ENCODE results near the gene CDC42EP5.
"Not testable (repeated sequence)": the region's sequence is repeated elsewhere in the genome, so short reads cannot be mapped to it uniquely, and the experiment has no call there.

Gene CDC42EP5

DNA sequence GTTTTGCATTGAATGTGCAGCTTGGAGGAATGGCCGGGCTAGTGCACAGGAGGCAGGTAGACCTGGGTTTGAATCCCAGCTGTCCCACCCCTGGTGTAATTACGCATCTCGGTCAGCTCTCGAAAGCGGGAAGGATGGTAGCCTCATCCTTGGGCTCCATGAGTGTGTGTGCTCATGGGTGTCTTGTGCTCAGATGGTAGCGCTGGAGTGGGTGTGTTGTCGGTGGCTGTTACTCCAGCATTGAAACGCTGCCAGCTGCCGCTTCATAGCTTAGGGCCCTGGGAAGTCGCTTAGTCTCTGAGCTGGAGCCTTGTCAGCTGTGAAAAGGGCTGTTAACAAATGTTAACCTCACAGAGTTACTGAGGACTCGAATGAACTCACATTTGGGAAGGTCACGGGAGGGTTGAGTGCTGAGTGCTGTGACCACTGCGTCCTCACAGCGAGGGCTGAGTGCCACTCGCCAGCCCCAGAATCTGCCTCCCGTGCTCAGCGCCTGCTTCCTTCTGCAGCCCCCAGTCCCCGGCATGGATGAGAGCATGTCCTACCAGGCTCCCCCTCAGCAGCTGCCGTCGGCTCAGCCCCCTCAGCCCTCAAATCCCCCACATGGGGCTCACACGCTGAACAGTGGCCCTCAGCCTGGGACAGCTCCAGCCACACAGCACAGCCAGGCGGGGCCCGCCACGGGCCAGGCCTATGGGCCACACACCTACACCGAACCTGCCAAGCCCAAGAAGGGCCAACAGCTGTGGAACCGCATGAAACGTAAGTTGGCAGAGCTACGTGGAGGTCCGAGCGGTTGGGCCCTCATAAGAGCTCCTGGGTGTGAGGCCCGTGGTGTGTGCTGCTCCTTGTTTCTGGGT is 18.9 kb downstream of the CDC42EP5 start:
- H3K27ac Mint-ChIP-seq, result no peak overlapping the region
- H3K36me3 Mint-ChIP-seq (ENCODE audit: low read depth), result peaks cover 73% of the 10 kb centered on the region
- DNase-seq (ENCODE audit: low spot score), result no peak
- no peaks in the 10 kb centered on the region for H3K27me3 Mint-ChIP-seq (ENCODE audit: low read depth)
- no peaks in the 10 kb centered on the region for H3K9me3 Mint-ChIP-seq
- peaks cover 11% of the 10 kb centered on the region for H3K4me1 Mint-ChIP-seq (ENCODE audit: low read depth)
- H3K4me3 Mint-ChIP-seq, result no peak overlapping the region

DNA sequence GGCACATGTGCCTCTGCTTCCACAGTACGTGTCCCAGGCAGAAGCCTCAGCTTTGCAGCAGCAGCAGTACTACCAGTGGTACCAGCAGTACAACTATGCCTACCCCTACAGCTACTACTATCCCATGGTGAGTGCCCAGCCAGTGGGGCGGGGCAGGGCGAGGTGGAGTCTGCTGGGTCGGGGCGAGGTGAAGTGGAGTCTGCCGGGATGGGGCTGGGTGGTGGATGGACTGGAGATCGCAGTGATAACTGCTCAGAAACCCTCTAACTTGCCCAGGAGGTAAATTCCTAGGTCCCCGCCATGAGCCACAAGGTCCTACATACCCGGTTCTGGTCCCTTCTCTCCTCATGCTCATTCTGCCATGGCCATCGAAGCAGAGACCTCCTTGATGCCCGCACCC is 20.5 kb downstream of the CDC42EP5 start:
- DNase-seq (ENCODE audit: low spot score), result no peak
- Mint-ChIP-seq H3K4me1 (ENCODE audit: low read depth) (peaks cover 13% of the 10 kb centered on the region), H3K27me3 (ENCODE audit: low read depth) (peaks cover 2% of the 10 kb centered on the region), H3K4me3 (no peak overlapping the region), H3K9me3 (no peaks in the 10 kb centered on the region), H3K36me3 (ENCODE audit: low read depth) (peaks cover 68% of the 10 kb centered on the region), H3K27ac (no peak overlapping the region)

DNA sequence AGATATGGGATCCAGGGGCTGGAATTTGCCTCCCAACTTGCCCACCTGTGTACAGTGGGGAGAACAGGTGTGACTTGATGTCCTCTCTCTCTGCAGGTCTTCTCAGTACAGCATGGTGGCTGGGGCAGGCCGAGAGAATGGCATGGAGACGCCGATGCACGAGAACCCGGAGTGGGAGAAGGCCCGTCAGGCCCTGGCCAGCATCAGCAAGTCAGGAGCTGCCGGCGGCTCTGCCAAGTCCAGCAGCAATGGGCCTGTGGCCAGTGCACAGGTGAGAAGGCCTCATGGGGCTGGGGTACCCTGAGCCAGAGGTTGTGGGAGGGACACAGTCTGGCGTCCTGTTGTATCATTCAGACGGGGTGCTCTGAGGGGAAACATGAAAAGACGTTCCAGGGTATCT is 21.1 kb downstream of the CDC42EP5 start:
- Mint-ChIP-seq H3K9me3 (no peaks in the 10 kb centered on the region), H3K27ac (no peak overlapping the region), H3K27me3 (ENCODE audit: low read depth) (peaks cover 2% of the 10 kb centered on the region), H3K36me3 (ENCODE audit: low read depth) (peaks cover 67% of the 10 kb centered on the region), H3K4me1 (ENCODE audit: low read depth) (peaks cover 16% of the 10 kb centered on the region), H3K4me3 (peak overlapping the region; percentile 100)
- DNase-seq (ENCODE audit: low spot score), result no peak

DNA sequence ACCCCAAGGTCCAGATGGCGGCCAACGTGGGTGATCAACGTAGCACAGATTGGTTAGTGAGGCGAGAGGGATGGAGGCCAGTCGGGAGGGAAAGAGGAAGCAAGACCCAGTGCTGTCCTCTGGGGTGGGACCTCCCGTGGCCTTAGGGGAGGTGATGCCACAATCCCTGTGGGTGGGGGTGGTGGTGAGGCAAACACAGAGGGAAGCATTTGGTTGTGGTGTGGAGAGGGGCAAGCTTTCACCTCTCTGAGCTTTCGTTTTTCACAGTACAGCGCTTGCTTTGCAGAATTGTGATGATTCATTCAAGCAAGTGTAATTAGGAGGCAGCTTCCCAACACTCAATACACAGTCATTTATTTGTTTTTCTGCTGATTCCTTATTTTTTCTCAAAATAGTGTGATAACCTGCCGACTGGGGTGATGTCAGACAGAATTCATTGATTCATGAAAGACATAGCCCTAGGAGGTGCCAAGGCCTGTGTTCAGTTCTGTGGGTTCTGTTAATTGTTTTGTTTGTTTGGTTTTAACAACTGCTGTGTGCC is 21.7 kb downstream of the CDC42EP5 start:
- peaks cover 2% of the 10 kb centered on the region for H3K27me3 Mint-ChIP-seq (ENCODE audit: low read depth)
- peaks cover 68% of the 10 kb centered on the region for H3K36me3 Mint-ChIP-seq (ENCODE audit: low read depth)
- no peak for DNase-seq (ENCODE audit: low spot score)
- H3K27ac Mint-ChIP-seq, result peak overlapping the region; percentile 77
- H3K4me1 Mint-ChIP-seq (ENCODE audit: low read depth), result peaks cover 19% of the 10 kb centered on the region
- no peaks in the 10 kb centered on the region for H3K9me3 Mint-ChIP-seq
- H3K4me3 Mint-ChIP-seq, result peak overlapping the region; percentile 100

DNA sequence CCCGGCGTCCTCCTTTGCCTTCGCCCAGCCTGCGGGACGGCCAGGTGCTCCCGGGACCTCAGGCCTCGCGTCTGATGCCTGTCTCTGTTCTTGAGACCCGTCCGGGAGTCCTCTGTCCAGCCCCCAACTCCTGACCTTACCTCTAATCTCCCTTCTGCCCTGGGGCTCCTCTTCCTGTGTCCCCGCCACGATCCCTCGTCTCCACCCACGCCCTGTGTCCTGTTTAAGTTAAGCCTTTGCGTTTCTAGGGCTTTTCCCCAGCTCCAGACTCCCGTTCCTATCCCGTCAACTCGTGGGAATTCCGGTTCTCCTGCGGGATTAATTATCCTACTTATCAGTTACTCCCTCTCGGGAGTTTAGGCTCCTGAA is 23.4 kb downstream of the CDC42EP5 start:
- peak overlapping the region; percentile 100 for H3K4me3 Mint-ChIP-seq
- peak overlapping the region; percentile 100 for H3K27ac Mint-ChIP-seq
- no peak for DNase-seq (ENCODE audit: low spot score)
- peaks cover 2% of the 10 kb centered on the region for H3K27me3 Mint-ChIP-seq (ENCODE audit: low read depth)
- H3K4me1 Mint-ChIP-seq (ENCODE audit: low read depth), result peaks cover 19% of the 10 kb centered on the region
- H3K36me3 Mint-ChIP-seq (ENCODE audit: low read depth), result peaks cover 60% of the 10 kb centered on the region
- H3K9me3 Mint-ChIP-seq, result no peaks in the 10 kb centered on the region

DNA sequence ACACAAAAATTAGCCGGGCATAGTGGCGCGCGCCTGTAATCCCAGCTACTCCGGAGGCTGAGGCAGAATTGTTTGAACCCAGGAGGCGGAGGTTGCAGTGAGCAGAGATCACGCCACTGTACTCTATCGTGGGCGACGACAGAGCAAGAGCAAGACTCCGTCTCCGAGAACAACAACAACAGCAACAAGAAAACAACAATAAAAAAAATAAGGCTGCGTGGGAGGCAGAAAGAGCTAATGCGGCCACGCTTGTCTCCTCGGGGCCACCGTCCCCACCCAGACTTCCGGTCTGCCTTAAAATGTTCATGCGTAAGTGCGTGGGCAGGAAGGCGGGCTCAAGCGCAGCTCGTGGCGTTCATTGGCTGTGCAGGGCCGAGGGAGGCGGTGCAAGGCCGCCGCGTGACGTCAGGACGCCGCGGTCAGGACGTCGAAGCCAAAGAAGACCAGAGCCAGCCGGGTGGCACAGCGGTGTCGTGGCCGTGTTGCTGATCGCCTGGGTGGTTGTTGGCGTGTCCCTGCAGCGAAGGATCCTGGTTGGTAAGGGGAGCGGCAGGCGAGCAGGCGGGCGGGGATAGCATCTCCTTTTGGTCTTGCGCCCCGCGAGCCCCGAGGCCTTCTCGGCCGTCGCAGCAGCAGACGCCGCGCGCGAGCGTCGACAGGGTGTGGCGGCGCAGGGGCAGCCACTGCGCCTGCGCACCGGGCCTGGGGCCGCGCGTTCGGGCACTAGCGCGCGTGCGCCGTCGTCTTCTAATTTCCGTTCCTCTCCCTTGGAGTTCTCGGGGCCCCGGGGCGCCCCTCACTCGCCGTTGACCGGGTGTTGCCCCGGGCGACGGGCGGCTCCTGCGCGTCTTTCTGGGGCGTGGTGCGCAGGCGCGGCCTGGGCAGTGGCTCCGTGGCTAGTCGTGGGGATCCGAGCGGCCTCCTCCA is 24.1 kb downstream of the CDC42EP5 start, which contains the start of gene LENG8:
Gene LENG8 (plus strand): TSS at position 426 of the 927 bp plus-strand sequence. CDS start 2,146 bp downstream, outside the sequence.
- Mint-ChIP-seq H3K4me1 (ENCODE audit: low read depth) (peaks cover 19% of the 10 kb centered on the region), H3K9me3 (no peaks in the 10 kb centered on the region), H3K36me3 (ENCODE audit: low read depth) (peaks cover 61% of the 10 kb centered on the region), H3K27me3 (ENCODE audit: low read depth) (peaks cover 2% of the 10 kb centered on the region), H3K27ac (peak within 1 kb of the TSS; percentile 100), H3K4me3 (peak within 1 kb of the TSS; percentile 100)
- DNase-seq (ENCODE audit: low spot score), result peak; percentile 98

DNA sequence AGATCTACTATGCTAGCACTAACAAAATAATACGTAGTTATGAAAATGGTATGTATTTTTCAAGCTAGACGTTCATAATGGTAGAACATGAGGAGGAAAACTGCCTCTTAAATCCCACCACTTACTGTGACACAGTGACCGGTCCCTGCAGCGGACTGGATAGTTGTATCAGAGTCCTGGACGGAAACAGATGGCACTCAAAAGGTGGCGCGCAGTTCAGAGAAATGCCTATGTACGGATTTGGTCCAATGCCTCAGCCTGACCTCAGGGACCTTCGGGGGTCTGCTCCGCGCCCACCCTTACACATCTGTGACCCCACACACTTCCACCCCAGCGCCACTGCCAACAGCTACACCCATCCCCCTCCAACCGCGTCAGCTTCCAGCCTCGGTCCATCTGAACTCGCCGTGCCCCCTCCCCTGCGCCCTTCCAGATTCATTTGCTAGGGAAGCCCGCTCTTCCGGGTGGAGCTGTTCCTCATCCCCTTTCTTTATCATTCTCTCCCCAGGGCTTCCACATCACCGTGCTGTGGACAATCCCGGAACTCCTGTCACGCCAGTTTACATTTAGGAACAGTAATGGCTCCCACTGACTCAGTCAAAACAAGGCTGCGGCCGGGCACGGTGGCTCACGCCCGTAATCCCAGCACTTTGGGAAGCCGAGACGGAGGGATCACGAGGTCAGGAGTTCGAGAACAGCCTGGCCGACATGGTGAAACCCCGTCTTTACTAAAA is 24.9 kb downstream of the CDC42EP5 start:
- Mint-ChIP-seq H3K9me3 (no peaks in the 10 kb centered on the region), H3K4me1 (ENCODE audit: low read depth) (peaks cover 19% of the 10 kb centered on the region), H3K27ac (peak overlapping the region; percentile 100), H3K4me3 (peak overlapping the region; percentile 100), H3K27me3 (ENCODE audit: low read depth) (peaks cover 2% of the 10 kb centered on the region), H3K36me3 (ENCODE audit: low read depth) (peaks cover 55% of the 10 kb centered on the region)
- DNase-seq (ENCODE audit: low spot score), result peak; percentile 37

DNA sequence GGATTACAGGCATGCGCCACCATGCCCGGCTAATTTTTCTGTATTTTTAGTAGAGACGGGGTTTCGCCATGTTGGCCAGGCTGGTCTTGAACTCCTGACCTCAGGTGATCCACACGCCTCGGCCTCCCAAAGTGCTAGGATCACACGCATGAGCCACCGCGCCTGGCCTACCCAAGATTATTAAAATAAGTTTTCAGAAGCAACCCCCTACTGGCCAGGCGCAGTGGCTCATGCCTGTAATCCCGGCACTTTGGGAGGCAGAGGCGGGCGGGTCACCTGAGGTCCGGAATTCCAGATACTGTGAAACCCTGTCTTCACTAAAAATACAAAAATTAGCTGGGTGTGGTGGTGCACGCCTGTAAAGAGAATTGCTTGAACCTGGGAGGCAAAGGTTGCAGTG is 26.7 kb downstream of the CDC42EP5 start:
- Mint-ChIP-seq H3K4me1 (ENCODE audit: low read depth) (peaks cover 21% of the 10 kb centered on the region), H3K36me3 (ENCODE audit: low read depth) (peaks cover 43% of the 10 kb centered on the region)
- not testable (repeated sequence) for DNase-seq (ENCODE audit: low spot score); H3K27ac Mint-ChIP-seq; H3K9me3 Mint-ChIP-seq; H3K27me3 Mint-ChIP-seq (ENCODE audit: low read depth); H3K4me3 Mint-ChIP-seq

DNA sequence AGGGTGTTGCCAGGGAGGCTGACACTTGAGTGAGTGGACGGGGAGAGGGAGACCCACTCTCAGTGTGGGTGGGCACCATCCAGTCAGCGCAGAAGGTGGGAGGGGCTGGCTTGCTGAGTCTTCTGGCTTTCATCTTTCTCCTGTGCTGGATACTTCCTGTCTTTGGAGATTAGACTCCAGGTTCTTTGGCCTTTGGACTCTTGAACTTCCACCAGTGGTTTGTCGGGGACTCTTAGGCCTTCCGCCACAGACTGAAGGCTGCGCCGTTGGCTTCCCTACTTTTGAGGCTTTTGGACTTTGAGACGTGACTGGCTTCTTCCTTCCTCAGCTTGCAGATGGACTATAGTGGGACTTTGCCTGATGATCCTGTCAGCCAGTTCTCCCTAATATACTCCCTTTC is 28.4 kb downstream of the CDC42EP5 start:
- Mint-ChIP-seq H3K4me1 (ENCODE audit: low read depth) (peaks cover 10% of the 10 kb centered on the region), H3K27me3 (ENCODE audit: low read depth) (peaks cover 2% of the 10 kb centered on the region), H3K9me3 (no peaks in the 10 kb centered on the region), H3K27ac (no peak overlapping the region), H3K36me3 (ENCODE audit: low read depth) (peaks cover 34% of the 10 kb centered on the region), H3K4me3 (no peak overlapping the region)
- no peak for DNase-seq (ENCODE audit: low spot score)

DNA sequence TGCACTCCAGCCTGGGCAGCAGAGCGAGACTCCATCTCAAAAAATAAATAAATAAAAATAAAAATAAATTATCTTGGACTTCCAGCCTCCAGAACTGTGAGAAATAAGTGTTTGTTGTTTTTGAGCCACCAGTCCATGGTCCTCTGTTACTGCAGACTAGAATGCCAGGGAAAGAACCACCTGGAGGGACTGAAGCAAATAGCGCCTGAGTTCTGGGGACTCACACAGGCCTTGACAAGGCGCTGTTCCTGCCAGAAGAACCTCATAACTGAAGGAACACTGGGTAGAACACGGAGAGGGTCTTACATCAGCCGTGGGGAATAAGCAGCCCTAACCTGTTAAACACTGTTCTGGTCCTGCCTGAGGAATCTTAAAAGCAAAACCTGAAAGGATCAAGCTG is 32.5 kb downstream of the CDC42EP5 start:
- Mint-ChIP-seq H3K36me3 (ENCODE audit: low read depth) (peaks cover 19% of the 10 kb centered on the region), H3K4me3 (no peak overlapping the region), H3K27ac (no peak overlapping the region)

DNA sequence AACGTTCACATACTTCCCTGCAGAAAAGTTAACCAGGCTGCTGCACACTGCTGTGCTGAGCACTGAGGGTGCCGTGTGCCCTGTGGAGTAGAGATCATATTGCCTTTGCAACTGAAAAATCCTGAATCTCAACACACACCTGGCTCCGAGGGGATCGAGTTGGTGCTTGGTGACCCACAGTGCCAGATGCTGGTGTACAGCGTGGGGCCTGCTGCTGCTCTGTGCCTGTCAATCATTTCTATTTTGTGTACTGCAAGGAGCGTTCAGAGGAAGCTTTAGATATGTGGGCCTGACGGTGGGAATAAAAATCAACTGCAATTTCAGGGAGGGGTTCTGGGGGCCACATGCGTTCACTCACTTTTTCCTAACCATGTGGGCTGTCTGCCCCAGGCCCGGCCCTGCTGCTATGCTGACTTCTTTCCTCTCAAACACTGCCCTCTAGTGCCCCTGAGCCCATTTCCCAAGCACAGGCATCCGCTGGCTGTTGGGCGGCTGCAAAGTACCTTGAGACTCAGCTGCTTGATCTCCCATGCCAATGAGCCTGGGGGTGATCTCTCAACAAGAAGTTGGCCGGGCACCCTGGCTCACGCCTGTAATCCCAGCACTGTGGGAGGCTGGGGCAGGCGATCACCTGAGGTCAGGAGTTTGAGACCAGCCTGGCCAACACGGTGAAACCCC is 33.8 kb downstream of the CDC42EP5 start:
- Mint-ChIP-seq H3K36me3 (ENCODE audit: low read depth) (peaks cover 13% of the 10 kb centered on the region), H3K27ac (no peak overlapping the region), H3K9me3 (no peaks in the 10 kb centered on the region), H3K4me1 (ENCODE audit: low read depth) (peaks cover 7% of the 10 kb centered on the region), H3K4me3 (no peak overlapping the region), H3K27me3 (ENCODE audit: low read depth) (no peaks in the 10 kb centered on the region)
- no peak for DNase-seq (ENCODE audit: low spot score)

More for the DNA sequence above, 32.5 kb downstream of the CDC42EP5 start:
- Mint-ChIP-seq H3K9me3 (no peaks in the 10 kb centered on the region), H3K27me3 (ENCODE audit: low read depth) (no peaks in the 10 kb centered on the region), H3K4me1 (ENCODE audit: low read depth) (peaks cover 2% of the 10 kb centered on the region)
- DNase-seq (ENCODE audit: low spot score), result no peak

DNA sequence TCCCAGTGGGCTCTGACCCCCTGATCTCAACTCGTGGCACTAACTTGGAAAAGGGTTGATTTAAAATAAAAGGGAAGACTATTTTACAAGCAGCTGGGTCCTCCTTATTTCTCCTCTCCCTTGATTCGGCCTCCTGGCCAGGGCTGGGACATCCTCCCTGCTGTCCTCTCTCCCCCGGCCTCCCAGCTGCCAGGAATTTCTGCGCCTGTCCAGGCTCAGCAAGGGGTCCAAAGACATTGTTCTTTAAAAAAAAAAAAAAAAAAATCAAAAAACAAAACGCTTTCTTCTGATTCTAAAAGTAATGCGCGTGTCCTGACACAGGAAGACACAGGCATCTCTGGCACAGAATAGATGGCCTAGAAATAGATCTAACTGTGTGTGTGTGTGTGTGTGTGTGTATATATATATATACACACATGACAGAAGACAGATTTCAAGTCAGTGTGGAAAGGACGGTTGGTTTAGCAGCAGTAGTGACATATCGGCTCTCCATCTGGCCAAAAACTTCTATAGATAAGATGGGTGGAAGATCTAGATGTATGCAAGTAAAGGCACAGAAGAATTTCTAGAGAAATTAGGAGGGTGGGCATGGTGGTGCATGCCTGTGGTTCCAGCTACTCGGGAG is 36.4 kb downstream of the CDC42EP5 start:
- Mint-ChIP-seq H3K27me3 (ENCODE audit: low read depth) (no peaks in the 10 kb centered on the region), H3K36me3 (ENCODE audit: low read depth) (peaks cover 5% of the 10 kb centered on the region)

More for the DNA sequence above, 36.4 kb downstream of the CDC42EP5 start:
- DNase-seq (ENCODE audit: low spot score), result no peak
- Mint-ChIP-seq H3K4me3 (no peak overlapping the region), H3K9me3 (no peaks in the 10 kb centered on the region), H3K4me1 (ENCODE audit: low read depth) (peaks cover 5% of the 10 kb centered on the region), H3K27ac (no peak overlapping the region)
